Fibroblast of villous mesenchyme (primary cell): ENCODE results near the gene CERCAM. TPM values are rescaled to one million over a fixed set of nuclear protein-coding genes. Genes with fewer than 3 reads are reported as not detected.

ENCODE experiments used
- DNase-seq: peaks from one replicate; pipeline ENCODE4 v3.0.0-alpha.2; 2010; ENCODE audit warnings: low read depth
- H3K4me3 ChIP-seq: 2 replicates; pipeline ENCODE4 v1.5.1; 2011; ENCODE audit warnings: low read depth, mild to moderate bottlenecking, low read length
- CTCF ChIP-seq: IDR thresholded peaks from 2 replicates; pipeline ENCODE4 v1.5.1; 2012; ENCODE audit warnings: low read depth, mild to moderate bottlenecking, low read length; ENCODE audit not compliant: insufficient read depth
- total RNA-seq: library from RNA; depleted of rRNA; stranded (reverse); fragments of >200 nt; gene quantifications from 2 replicates; pipeline ENCODE4 v1.2.3, GENCODE V29; 2012

Gene CERCAM
- total RNA-seq, 1 donor, result 86.8 TPM

GRCh38 chr9:128393970-128394369 lies 26.7 kb upstream of the CERCAM start:
- DNase-seq, result no peak
- no peak overlapping the region for H3K4me3 ChIP-seq
- TF ChIP-seq CTCF, result no peak

GRCh38 chr9:128394379-128395168 lies 26.1 kb upstream of the CERCAM start:
- no peak for TF ChIP-seq CTCF
- no peak overlapping the region for H3K4me3 ChIP-seq
- no peak for DNase-seq

GRCh38 chr9:128396970-128397613 lies 23.6 kb upstream of the CERCAM start:
- no peak overlapping the region for H3K4me3 ChIP-seq
- DNase-seq, result no peak
- no peak for TF ChIP-seq CTCF

- H3K4me3 ChIP-seq, result no peak overlapping the region
- DNase-seq, result no peak
- no peak for TF ChIP-seq CTCF
Observed at GRCh38 chr9:128397831-128398230, 22.8 kb upstream of the CERCAM start.

GRCh38 chr9:128399861-128400260 lies 20.8 kb upstream of the CERCAM start:
- H3K4me3 ChIP-seq, result no peak overlapping the region
- no peak for TF ChIP-seq CTCF
- no peak for DNase-seq

- DNase-seq, result no peak
- TF ChIP-seq CTCF, result no peak
- H3K4me3 ChIP-seq, result no peak overlapping the region
Observed at GRCh38 chr9:128404560-128404959, 16.1 kb upstream of the CERCAM start.
